NCI-H187 treated with DMSO at 0.1 percent for 48 hours (cell line): ENCODE results near the gene RAB11B.
A peak's percentile ranks its signal among the peaks of the same experiment; 100 is the strongest.
"Not testable (repeated sequence)": the region's sequence is repeated elsewhere in the genome, so short reads cannot be mapped to it uniquely, and the experiment has no call there.

ENCODE experiments used
- DNase-seq: peaks from one replicate; lab custom pipeline; 2025; lab: John Stamatoyannopoulos, UW

The RAB11B gene

GRCh38 chr19:8389891-8390616 is at the start of gene RAB11B:
TSS of gene RAB11B (plus strand) at chr19:8390360. CDS start at chr19:8390417, 57 bp downstream.
- DNase-seq = peak; percentile 88

GRCh38 chr19:8341504-8341903 is 48.7 kb upstream of the RAB11B start:
- not testable (repeated sequence) for DNase-seq

GRCh38 chr19:8342316-8342683 is 47.9 kb upstream of the RAB11B start:
- DNase-seq = no peak

- peak; percentile 2 for DNase-seq
Observed at GRCh38 chr19:8342684-8343482, 47.3 kb upstream of the RAB11B start, which contains the start of gene KANK3. TSS of gene KANK3 (minus strand) at chr19:8343262. CDS start at chr19:8337828, 5,434 bp downstream.

- no peak for DNase-seq
Observed at GRCh38 chr19:8343483-8343844, 46.7 kb upstream of the RAB11B start.

- not testable (repeated sequence) for DNase-seq
Observed at GRCh38 chr19:8349629-8350372, 40.4 kb upstream of the RAB11B start.

- no peak for DNase-seq
Observed at GRCh38 chr19:8352134-8352827, 37.9 kb upstream of the RAB11B start.

GRCh38 chr19:8352845-8353244 is 37.3 kb upstream of the RAB11B start:
- not testable (repeated sequence) for DNase-seq

GRCh38 chr19:8355631-8356402 is 34.3 kb upstream of the RAB11B start:
- DNase-seq = no peak

- no peak for DNase-seq
Observed at GRCh38 chr19:8357007-8357521, 33.1 kb upstream of the RAB11B start.

- no peak for DNase-seq
Observed at GRCh38 chr19:8358948-8359347, 31.2 kb upstream of the RAB11B start.

- DNase-seq = no peak
Observed at GRCh38 chr19:8360196-8360595, 30.0 kb upstream of the RAB11B start.

GRCh38 chr19:8361921-8362793 is 28.0 kb upstream of the RAB11B start:
- DNase-seq = no peak

GRCh38 chr19:8363803-8364771 is 26.1 kb upstream of the RAB11B start, which contains the start of gene ANGPTL4:
TSS of gene ANGPTL4 (plus strand) at chr19:8364155. CDS start at chr19:8364322, 167 bp downstream.
- DNase-seq = no peak

- DNase-seq = no peak
Observed at GRCh38 chr19:8366121-8366581, 24.0 kb upstream of the RAB11B start.

GRCh38 chr19:8366961-8367326 is 23.2 kb upstream of the RAB11B start:
- no peak for DNase-seq

- no peak for DNase-seq
Observed at GRCh38 chr19:8367327-8368001, 22.7 kb upstream of the RAB11B start.
